Measurements from ENCODE around the gene PCDHA12.
"Not testable (repeated sequence)": the region's sequence is repeated elsewhere in the genome, so short reads cannot be mapped to it uniquely, and the experiment has no call there.

The PCDHA12 gene

GRCh38 chr5:140862441-140863295 is 12.4 kb upstream of the PCDHA12 start:
- no peak for DNase-seq

GRCh38 chr5:140868721-140869554 is 6.2 kb upstream of the PCDHA12 start, which contains the start of gene PCDHA11:
Gene PCDHA11, plus strand, starts transcription at chr5:140868957. Its CDS starts 147 bp downstream, at chr5:140869104.
- no peak for DNase-seq

GRCh38 chr5:140869555-140869886 is 5.6 kb upstream of the PCDHA12 start:
- DNase-seq: no peak

GRCh38 chr5:140870221-140871201 is 4.6 kb upstream of the PCDHA12 start:
- no peak for DNase-seq

DNA sequence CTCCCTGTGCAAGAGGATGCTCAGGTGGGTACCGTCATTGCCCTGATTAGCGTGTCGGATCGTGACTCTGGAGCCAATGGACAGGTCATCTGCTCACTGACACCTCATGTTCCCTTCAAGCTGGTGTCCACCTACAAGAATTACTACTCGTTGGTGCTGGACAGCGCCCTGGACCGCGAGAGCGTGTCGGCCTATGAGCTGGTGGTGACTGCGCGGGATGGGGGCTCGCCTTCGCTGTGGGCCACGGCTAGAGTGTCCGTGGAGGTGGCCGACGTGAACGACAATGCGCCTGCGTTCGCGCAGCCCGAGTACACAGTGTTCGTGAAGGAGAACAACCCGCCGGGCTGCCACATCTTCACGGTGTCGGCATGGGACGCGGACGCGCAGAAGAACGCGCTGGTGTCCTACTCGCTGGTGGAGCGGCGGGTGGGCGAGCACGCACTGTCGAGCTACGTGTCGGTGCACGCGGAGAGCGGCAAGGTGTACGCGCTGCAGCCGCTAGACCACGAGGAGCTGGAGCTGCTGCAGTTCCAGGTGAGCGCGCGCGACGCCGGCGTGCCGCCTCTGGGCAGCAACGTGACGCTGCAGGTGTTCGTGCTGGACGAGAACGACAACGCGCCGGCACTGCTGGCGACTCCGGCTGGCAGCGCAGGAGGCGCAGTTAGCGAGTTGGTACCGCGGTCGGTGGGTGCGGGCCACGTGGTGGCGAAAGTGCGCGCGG is 1.6 kb downstream of the PCDHA12 start:
- not testable (repeated sequence) for DNase-seq

DNA sequence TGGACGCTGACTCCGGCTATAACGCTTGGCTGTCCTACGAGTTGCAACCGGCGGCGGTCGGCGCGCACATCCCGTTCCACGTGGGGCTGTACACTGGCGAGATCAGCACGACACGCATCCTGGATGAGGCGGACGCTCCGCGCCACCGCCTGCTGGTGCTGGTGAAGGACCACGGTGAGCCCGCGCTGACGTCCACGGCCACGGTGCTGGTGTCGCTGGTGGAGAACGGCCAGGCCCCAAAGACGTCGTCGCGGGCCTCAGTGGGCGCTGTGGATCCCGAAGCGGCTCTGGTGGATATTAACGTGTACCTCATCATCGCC is 2.1 kb downstream of the PCDHA12 start:
- no peak for DNase-seq

- no peak for DNase-seq
These were observed 6.9 kb downstream of the PCDHA12 start, which contains the start of gene PCDHA13 for GRCh38 chr5:140881889-140882590. Gene PCDHA13, plus strand, starts transcription at chr5:140882124. Its CDS starts 145 bp downstream, at chr5:140882269.

DNA sequence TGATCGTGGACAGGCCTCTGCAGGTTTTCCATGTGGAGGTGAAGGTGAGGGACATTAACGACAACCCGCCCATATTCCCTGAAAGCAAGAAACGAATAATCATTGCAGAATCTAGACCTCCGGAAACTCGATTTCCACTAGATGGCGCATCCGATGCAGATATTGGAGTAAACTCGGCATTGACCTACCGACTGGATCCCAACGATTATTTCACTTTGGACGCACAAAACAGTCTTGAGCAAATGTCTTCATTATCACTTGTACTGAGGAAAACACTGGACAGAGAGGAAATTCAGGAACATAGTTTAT is 7.4 kb downstream of the PCDHA12 start:
- no peak for DNase-seq

GRCh38 chr5:140883373-140883772 is 8.3 kb downstream of the PCDHA12 start:
- no peak for DNase-seq

DNA sequence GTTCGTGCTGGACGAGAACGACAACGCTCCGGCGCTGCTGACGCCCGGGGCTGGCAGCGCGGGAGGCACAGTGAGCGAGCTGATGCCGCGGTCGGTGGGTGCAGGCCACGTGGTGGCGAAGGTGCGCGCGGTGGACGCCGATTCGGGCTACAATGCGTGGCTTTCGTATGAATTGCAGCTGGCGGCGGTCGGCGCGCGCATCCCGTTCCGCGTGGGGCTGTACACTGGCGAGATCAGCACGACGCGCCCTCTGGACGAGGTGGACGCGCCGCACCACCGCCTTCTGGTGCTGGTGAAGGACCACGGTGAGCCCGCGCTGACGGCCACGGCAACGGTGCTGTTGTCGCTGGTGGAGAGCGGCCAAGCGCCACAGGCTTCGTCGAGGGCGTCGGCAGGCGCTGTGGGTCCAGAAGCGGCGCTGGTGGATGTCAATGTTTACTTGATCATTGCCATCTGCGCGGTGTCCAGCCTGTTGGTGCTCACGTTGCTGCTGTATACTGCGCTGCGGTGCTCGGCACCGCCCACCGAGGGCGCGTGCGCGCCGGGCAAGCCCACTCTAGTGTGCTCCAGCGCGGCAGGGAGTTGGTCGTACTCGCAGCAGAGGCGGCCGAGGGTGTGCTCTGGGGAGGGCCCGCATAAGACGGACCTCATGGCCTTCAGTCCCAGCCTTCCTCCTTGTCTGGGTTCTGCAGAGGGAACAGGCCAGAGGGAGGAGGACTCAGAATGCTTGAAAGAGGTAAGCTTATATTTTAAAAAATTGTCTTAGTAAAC is 9.0 kb downstream of the PCDHA12 start:
- no peak for DNase-seq

DNA sequence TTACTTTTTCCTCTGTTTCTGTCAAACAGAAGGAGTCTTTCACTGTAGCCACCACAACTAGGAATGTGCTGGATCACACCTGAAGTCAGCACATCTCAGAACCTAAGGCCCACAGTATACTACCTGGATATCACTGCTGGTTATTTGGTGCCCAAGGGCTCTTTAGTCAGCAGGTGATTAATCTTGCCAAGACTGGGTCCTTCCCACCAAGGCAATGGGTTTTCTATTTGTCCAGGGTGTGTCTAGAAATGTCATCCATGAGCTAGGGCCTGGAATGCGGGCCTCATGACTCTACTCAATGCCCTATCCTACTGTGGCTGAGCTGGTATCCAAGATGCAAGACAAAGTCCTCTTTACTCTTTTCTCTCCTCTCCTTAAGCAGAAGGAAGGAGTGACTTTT is 41.2 kb downstream of the PCDHA12 start:
- DNase-seq: no peak

DNA sequence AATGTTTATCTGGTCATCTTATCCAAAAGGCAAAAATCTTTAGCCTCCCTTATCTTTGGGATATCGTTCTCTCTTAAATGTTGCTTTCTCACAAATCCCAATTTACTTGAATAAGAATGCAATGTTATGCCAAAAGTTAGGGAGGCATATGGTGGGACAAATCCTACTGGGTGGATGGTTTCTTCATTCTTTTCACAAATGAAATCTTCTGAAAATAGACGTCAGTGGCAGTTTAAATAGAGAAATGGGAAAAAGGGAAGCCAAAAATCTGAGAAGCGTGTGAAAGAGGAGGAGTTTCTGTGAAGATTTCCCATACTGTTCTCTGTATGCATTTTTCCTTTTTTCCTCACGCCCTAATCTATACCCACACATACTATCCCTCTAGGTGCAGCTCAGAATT is 48.5 kb downstream of the PCDHA12 start:
- DNase-seq: no peak

DNA sequence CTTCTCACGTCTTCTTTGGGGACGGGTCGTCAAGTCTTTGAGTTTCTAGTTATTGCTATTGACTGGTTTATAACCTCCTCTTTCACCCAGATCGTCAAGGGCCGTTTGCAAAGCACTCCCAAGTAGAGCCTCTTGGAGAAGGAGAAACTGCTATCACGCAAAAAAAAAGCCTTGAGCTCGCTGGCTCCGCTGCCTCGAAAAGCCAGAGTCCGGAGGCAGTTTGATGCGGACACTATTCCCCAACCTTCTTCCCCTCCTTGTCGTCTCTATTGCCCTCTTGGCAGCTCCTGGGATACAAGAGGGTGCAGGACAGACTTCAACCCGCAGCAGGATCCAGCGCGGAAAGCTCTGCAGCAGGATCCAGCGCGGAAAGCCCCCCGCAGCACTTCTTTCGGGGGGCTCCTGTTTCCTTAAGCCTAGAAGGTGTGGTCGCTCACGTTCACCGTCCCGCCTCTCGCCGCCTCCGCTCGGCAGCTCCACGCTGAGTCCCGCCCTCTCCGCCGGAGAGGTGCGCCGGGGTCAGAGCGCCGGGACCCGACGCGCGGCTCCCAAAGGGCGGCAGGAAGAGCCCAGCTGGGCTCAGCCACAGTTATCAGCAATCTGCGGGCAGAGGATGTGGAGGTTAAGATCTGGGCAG is 50.8 kb downstream of the PCDHA12 start, which contains the start of gene PCDHAC1:
PCDHAC1 (plus strand) TSS at position 494 of the 637 bp plus-strand sequence. CDS start 594 bp downstream, outside the sequence.
- no peak for DNase-seq

- peak in 2 of 5 experiments; percentile 1 to 48 for DNase-seq
These were observed 51.5 kb downstream of the PCDHA12 start for GRCh38 chr5:140926443-140927227.

DNA sequence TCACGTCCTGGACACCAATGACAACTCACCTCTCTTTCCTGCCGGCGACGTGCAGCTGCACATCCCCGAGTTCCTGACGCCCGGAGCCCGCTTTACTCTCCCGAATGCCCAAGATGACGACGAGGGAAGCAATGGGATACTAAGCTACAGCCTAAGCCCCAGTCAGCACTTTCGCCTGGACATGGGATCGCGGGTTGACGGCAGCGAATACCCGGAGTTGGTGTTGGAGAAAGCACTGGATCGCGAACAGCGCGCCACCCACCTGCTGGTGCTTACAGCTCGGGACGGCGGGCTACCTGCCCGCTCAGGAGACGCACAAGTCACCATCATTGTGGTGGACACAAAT is 52.1 kb downstream of the PCDHA12 start:
- no peak for DNase-seq

Data from T-helper 2 cell (primary cell).